DMS153 treated with DMSO at 0.1 percent for 48 hours (cell line): ENCODE data around the gene FBLN1.
"Not testable (repeated sequence)": the region's sequence is repeated elsewhere in the genome, so short reads cannot be mapped to it uniquely, and the experiment has no call there.

Experiments
- DNase-seq: peaks from one replicate; lab custom pipeline; 2025; ENCODE audit not compliant: unreplicated experiment; lab: John Stamatoyannopoulos, UW

The FBLN1 gene

GRCh38 chr22:45600790-45601730, 98.4 kb downstream of the FBLN1 start:
- DNase-seq: no peak

DNA sequence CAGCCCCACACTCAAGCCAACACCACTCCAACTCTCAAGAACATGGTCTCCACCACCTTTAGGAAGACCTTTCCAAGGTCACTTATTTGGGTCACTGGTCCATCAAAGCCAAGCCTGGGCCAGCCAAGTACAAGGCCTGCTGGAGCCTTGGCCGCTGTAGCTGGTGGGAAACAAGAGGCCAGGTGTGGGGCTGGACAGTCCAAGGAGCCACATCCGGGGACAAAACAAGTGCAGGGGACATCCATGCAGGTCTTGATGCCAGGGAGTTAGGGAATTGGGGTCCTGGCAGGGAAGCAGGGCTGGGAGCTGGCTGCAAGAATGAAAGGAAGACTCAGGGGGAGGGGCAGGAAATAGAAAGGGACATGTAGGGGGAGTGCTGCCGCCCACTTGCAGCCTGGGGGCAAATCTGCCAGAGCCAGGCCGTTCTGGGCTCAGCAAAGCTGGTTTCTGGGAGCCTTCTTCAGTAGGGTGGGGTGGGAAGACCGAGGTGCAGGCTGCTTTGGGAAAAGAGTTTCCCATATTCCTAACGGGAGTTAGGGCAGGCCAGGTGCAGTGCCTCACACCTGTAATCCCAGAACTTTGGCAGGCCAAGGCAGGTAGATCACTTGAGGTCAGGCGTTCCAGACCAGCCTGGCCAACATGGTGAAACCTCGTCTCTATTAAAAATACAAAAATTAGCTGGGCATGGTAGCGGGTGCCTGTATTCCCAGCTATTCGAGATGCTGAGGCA, 99.5 kb downstream of the FBLN1 start:
- DNase-seq: no peak

DNA sequence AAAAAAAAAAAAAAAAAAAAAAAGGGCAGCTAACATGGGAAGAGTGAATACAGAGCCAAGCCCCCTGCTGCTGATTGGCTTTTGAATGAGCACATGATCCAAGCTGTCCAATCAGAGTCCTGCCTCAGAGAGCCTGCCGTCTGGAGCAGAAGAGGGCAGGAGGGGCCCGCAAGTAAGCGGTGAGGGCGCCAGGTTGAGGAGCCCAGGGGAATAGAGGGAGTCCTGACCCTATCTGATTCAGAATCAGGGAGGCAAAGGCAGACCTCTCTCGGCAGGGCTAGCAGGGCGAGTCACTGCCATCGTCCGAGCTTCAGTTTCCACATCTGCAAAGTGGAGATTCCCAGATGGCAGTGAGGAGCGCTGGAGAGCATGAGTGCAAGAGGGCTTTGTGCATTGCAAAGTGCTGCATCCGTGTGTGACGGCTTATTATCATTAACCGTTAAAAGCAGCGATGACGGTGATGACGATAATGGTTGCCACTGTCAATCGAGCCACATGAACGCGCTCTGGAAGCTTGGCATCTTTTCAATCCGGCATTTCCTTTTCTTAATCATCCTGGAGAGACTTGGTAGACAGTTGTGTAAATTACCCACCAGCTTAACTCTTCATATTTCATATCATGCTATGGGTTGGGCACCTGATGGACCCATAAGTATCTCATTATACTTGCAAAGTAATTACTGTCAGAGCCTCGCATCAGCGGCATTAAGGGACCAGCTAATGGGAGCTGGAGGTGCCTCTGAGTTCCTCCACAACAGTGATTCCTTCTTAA, 100.3 kb downstream of the FBLN1 start:
- DNase-seq: peak; percentile 78

DNA sequence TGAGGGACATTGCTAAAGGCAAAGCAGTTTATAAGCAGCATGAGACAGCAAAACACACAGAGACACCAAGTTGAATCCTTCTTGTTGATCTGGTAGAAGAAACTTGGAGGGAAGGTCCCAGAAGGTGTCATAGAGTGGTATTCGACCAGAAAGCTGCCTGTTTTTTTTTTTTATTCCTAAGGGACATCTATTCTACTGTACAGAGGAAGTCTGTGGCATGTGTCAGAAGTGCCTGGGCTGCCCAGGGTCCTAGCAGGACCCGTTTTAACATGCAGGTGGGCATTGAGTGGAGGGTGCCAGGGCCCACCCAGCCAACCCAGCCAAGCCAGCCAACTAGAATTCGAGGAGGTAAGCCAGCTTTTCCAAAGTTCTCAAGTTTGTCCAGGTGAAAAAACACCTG, 100.9 kb downstream of the FBLN1 start:
- DNase-seq: no peak

- not testable (repeated sequence) for DNase-seq
These were observed 105.4 kb downstream of the FBLN1 start for GRCh38 chr22:45608045-45608444.

DNA sequence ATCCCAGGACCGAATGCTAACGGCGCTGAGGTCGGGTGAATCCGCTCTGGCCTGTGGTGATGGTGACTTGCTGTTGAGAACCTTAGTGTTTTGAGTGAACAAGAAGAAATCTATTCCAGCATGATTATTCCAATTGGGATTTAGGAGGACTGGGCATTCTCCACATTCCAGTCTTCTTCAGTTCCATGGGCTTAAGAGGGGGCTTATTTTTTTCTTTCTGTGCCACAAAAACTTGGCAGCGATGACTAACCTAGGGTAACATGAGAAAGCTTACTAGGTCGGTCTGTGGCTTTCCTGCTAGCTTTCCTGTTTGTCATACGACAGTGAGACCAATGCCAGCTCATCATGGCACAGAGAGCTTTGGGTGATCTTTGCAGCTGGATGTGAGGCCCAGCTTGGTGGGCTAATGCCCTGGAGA, 106.1 kb downstream of the FBLN1 start:
- DNase-seq: no peak

GRCh38 chr22:45612451-45612901, 109.8 kb downstream of the FBLN1 start:
- no peak for DNase-seq

DNA sequence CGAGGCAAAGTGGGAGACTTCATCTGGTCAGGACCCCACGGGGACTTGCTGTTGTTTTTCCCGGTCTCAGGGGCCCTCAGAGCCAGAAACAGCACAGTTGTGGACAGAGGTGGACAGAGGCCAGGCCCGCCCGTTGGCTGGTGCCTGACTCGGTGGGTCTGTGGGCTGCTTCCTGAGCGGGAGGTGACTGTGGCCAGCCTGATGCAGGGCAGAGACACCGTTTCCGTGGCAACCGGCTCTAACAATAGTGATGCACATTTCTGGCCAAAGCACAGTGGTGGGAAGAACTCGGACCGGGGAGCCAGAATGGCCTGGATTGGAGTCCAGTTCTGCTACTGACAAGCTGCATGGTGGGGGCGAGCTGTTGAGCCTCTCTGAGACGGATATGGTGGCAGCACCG, 110.3 kb downstream of the FBLN1 start:
- DNase-seq: no peak

DNA sequence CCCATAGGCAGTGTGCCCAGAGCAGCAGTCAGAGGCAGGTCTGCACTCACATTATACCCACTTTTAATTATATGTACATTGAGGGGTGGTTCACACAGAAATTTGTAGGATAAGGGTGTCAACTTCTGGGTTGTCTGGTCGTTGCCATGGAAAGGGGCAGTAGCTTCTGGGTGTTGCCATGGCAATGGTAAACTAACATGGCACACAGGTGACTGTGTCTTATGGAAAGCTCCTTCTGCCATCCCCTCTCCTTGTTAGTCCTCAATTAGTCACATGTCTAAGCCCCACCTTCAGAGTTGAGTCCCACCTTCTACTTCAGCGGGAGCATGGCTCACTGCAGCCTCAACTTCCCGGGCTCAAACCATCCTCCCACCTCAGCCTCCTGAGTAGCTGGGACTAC, 112.7 kb downstream of the FBLN1 start:
- DNase-seq: no peak

DNA sequence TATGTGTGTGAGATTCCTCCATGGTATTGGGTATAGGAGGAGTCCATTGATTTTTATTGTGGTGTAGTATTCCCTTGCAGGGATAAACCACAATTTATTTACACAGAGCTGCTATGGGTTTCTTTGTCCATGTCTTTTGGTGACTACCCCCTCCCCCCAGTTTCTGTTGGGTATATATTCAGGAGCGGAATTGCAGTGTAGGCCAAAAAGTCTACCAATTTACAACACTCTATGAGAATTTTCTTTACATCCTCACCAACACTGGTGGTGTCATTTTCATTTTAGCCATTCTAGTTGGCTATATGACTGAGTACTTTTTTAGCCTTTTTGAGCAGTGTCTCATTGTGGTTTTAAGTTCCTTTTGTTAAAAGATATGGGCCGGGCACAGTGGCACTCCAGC, 113.7 kb downstream of the FBLN1 start:
- no peak for DNase-seq

DNA sequence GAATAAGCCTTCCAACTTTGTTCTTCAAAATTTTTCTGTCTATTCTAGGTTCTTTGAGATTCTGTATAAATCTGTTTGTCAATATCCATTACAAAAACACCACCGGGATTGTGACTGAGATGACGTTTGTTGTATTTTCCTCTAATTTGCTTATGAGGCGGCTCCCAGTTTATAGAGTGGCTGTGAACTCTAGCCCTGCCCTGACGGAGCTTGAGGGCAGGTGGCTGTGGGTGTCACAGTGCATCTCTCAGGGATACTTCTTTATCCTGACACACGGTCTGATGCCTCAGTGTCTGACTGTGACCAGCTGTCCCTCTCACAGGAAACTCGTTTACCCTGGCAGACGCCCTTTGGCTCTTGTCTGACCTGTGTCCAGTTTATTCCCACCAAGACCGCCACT, 115.3 kb downstream of the FBLN1 start:
- no peak for DNase-seq

GRCh38 chr22:45620706-45621105, 118.0 kb downstream of the FBLN1 start:
- no peak for DNase-seq

DNA sequence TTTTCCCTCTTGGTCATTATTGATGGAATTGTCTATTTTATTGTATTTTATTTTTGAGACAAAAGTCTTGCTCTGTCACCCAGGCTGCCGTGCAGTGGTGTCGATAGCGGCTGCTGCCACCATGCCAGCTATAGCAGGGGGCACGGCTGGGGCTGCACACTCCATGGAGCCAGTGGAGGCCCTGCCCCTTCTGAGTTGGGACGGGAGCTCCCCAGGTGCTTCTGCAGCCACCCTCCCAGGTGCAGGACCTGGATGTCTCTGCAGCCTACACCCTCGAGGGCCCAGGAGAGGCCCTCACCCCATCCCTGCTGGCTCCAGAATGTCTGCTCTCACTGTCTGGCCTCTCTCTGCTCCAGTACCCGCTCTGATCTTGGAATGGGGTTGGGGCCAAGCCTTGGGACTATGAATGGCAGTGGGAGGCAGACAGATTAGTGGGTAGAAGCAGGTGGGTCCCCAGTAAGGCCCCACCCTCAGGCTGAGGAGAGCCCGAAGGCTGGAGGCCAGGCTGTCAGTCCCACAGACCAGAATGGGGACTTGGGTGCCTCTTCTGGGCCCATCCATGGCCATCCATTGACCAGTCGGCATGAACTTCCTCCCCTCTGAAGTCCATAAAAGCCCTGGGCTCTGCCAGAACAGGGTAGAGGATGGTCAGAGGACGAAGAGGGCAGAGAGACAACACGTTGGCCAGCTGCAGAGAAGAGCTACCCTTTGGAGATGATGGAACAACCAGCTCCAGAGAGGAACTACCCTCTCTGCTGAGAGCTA, 119.3 kb downstream of the FBLN1 start:
- no peak for DNase-seq

- not testable (repeated sequence) for DNase-seq
These were observed 120.9 kb downstream of the FBLN1 start for GRCh38 chr22:45623464-45624145.

GRCh38 chr22:45626198-45626651, 123.5 kb downstream of the FBLN1 start:
- DNase-seq: peak; percentile 66

DNA sequence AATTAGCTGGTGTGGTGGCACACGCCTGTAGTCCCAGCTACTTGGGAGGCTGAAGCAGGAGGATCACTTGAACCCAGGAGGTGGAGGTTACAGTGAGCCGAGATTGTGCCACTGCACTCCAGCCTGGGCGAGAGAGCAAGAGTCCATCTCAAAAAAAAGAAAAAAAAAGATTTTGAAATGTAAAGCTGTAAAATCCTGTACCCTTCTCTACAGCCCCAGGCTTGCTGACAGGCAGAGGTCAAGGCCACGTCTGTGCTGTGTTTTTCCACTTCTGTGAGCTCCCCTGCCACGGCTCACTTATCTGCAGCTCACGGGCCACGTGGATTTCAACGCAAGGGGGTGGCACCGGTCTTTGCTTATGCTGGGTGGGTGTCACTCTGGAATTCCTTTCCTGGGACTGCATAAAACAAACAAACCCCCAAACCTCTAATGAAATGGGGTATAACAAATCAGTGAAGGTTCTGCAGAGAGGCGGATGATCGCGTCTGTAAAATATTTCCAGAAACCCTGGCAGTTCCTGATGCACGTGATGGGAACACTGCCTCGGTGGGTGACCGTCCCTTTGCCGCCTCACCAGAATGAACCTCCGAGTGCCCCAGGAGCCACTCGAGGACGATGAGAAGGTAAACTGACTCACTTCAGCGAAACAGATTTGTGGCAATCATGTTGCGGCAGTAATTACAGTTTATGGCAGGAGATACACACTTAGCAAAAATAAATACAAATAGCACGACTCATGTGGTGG, 125.0 kb downstream of the FBLN1 start:
- no peak for DNase-seq

DNA sequence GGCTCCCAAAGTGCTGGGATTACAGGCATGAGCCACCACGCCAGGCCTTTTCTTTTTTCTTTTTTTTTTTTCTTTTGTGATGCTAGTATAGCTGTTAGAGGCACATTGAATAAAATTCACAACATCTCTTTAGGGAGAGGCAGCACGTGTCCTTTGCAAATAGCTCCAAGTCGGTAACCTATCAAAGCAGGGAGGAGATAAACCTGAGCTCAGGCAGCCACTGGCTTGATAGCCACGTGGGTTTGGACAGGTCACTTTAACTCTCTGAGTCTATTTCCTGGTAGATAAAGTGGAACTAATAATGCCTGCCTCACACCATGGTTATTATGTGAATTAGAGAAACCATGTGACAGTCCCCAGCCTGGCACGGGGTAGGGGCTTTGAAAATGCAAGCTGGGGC, 125.8 kb downstream of the FBLN1 start:
- DNase-seq: no peak

GRCh38 chr22:45629469-45630089, 126.9 kb downstream of the FBLN1 start:
- peak; percentile 48 for DNase-seq

GRCh38 chr22:45630436-45630835, 127.8 kb downstream of the FBLN1 start:
- no peak for DNase-seq
